Loucy (cell line): ENCODE data around the gene CPVL.

Experiments used
- H2AFZ ChIP-seq: fragments of 200-600 bp; sonication (generic); 2 replicates; pipeline ENCODE4 v1.6.0; 2016; ENCODE audit warnings: antibody characterized with exemption, mild to moderate bottlenecking, low read length, moderate library complexity
- H3F3A ChIP-seq: fragments of 200-600 bp; 2 replicates; pipeline ENCODE4 v1.6.0; 2016; ENCODE audit warnings: antibody characterized with exemption, low read depth, mild to moderate bottlenecking
- H3K27me3 ChIP-seq: fragments of 200-600 bp; sonication (generic); 2 replicates; pipeline ENCODE4 v1.6.1; 2014; ENCODE audit warnings: low read length, mild to moderate bottlenecking; ENCODE audit not compliant: insufficient read depth, poor library complexity, severe bottlenecking
- H3K36me3 ChIP-seq: fragments of 200-600 bp; sonication (generic); 2 replicates; pipeline ENCODE4 v1.6.1; 2016; ENCODE audit warnings: low read length; ENCODE audit not compliant: insufficient read depth
- H3K4me1 ChIP-seq: fragments of 200-600 bp; sonication (generic); 2 replicates; pipeline ENCODE4 v1.5.1; 2014; ENCODE audit warnings: low read length, mild to moderate bottlenecking; ENCODE audit not compliant: insufficient read depth, poor library complexity, severe bottlenecking
- H3K4me2 ChIP-seq: fragments of 200-600 bp; sonication (generic); 2 replicates; pipeline ENCODE4 v1.6.0; 2014; ENCODE audit warnings: antibody characterized with exemption, low read length, low read depth, mild to moderate bottlenecking; ENCODE audit not compliant: poor library complexity, severe bottlenecking
- H3K4me3 ChIP-seq: fragments of 200-600 bp; sonication (generic); 2 replicates; pipeline ENCODE4 v1.5.1; 2014; ENCODE audit warnings: low read length, mild to moderate bottlenecking, mixed read lengths; ENCODE audit not compliant: poor library complexity, severe bottlenecking
- H3K79me2 ChIP-seq: fragments of 200-600 bp; sonication (generic); 2 replicates; pipeline ENCODE4 v1.6.1; 2014; ENCODE audit warnings: low read length; ENCODE audit not compliant: insufficient read depth
- H3K9ac ChIP-seq: fragments of 200-600 bp; sonication (generic); 2 replicates; pipeline ENCODE4 v1.6.0; 2014; ENCODE audit warnings: mild to moderate bottlenecking, low read depth, low read length, moderate library complexity; ENCODE audit not compliant: poor library complexity, severe bottlenecking
- H3K9me2 ChIP-seq: fragments of 200-600 bp; sonication (generic); replicated peaks from 2 replicates; pipeline ENCODE4 v1.6.1; 2016; ENCODE audit warnings: low read depth, low read length, mixed read lengths
- H3K9me3 ChIP-seq: fragments of 200-600 bp; sonication (generic); 2 replicates; pipeline ENCODE4 v1.6.1; 2014; ENCODE audit warnings: mild to moderate bottlenecking, antibody characterized with exemption, low read length, low read depth; ENCODE audit not compliant: insufficient read depth
- H4K20me1 ChIP-seq: fragments of 200-600 bp; sonication (generic); 2 replicates; pipeline ENCODE4 v1.6.0; 2014; ENCODE audit warnings: antibody characterized with exemption, low read length, mild to moderate bottlenecking; ENCODE audit not compliant: insufficient read depth, poor library complexity, severe bottlenecking
- EZH2phosphoT487 ChIP-seq: fragments of 200-600 bp; IDR thresholded peaks from 2 replicates; pipeline ENCODE4 v1.6.1; 2018; ENCODE audit warnings: antibody characterized with exemption, mild to moderate bottlenecking, moderate library complexity, borderline replicate concordance
- TF ChIP-seq, protein P1 (sequence below): fragments of 200-600 bp; sonication (generic); conservative IDR thresholded peaks from 2 replicates; pipeline ENCODE4 v1.5.1; 2014; ENCODE audit warnings: mild to moderate bottlenecking, antibody characterized with exemption, low read length

CPVL gene

DNA sequence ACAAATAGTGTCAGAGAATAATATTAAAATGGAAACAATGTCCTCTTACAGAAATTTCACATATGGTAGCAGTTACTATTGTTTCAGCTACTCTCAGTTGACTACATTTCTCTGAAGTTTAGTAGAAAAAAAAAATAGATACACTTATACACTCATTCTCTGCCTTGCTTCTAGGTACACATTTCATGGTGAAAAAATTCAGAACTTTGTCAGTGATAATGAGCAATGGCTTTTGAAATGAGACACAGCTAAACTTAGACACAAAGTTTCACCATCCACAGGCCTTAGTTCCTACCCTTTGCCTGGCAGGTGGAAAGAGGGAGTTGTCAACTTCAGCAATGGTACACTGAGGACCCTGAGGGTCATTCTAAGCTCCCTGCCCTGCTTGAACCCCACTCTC lies 69.2 kb downstream of the CPVL start:
- H3K79me2 ChIP-seq = no peaks in the 10 kb centered on the region
- H3K9me2 ChIP-seq = no peaks in the 10 kb centered on the region
- no peaks in the 10 kb centered on the region for H3K27me3 ChIP-seq
- H3K4me2 ChIP-seq = no peak overlapping the region
- no peaks in the 10 kb centered on the region for H3K9me3 ChIP-seq
- H3K9ac ChIP-seq = no peak overlapping the region
- no peak overlapping the region for H3K4me3 ChIP-seq
- H3F3A ChIP-seq = no peaks in the 10 kb centered on the region
- no peaks in the 10 kb centered on the region for H3K4me1 ChIP-seq
- no peak overlapping the region for H2AFZ ChIP-seq
- no peak for TF ChIP-seq EZH2phosphoT487
- TF ChIP-seq, protein P1, sequence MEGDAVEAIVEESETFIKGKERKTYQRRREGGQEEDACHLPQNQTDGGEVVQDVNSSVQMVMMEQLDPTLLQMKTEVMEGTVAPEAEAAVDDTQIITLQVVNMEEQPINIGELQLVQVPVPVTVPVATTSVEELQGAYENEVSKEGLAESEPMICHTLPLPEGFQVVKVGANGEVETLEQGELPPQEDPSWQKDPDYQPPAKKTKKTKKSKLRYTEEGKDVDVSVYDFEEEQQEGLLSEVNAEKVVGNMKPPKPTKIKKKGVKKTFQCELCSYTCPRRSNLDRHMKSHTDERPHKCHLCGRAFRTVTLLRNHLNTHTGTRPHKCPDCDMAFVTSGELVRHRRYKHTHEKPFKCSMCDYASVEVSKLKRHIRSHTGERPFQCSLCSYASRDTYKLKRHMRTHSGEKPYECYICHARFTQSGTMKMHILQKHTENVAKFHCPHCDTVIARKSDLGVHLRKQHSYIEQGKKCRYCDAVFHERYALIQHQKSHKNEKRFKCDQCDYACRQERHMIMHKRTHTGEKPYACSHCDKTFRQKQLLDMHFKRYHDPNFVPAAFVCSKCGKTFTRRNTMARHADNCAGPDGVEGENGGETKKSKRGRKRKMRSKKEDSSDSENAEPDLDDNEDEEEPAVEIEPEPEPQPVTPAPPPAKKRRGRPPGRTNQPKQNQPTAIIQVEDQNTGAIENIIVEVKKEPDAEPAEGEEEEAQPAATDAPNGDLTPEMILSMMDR = no peak
- no peaks in the 10 kb centered on the region for H3K36me3 ChIP-seq
- no peaks in the 10 kb centered on the region for H4K20me1 ChIP-seq

DNA sequence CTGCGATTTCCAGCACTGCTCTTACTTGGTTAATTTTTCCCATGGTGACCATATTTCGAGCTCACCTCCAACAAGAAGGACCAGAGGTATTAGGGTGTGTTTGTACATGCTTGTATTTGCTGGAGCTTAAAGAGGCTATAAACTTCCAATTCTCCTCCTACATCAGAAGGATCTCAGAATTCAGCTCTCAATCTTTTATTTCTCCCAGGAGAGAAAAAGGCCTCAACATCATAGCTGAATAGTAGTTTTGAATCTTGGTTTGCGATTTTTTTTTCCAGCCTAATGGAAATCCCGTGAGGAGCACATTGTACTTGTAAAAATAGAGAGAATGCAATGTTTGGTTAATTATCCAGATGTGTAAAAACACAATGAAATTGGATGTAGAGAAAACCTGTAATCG lies 69.7 kb downstream of the CPVL start:
- no peak for TF ChIP-seq EZH2phosphoT487
- TF ChIP-seq, protein P1 = no peak
- H3K36me3 ChIP-seq = no peaks in the 10 kb centered on the region
- no peaks in the 10 kb centered on the region for H3K9me3 ChIP-seq
- H3K4me2 ChIP-seq = no peak overlapping the region
- H3K4me1 ChIP-seq = no peaks in the 10 kb centered on the region
- H3F3A ChIP-seq = no peaks in the 10 kb centered on the region
- H3K79me2 ChIP-seq = no peaks in the 10 kb centered on the region
- H3K9ac ChIP-seq = no peak overlapping the region
- H3K4me3 ChIP-seq = no peak overlapping the region
- H4K20me1 ChIP-seq = no peaks in the 10 kb centered on the region
- H3K27me3 ChIP-seq = no peaks in the 10 kb centered on the region
- H3K9me2 ChIP-seq = no peaks in the 10 kb centered on the region
- no peak overlapping the region for H2AFZ ChIP-seq

DNA sequence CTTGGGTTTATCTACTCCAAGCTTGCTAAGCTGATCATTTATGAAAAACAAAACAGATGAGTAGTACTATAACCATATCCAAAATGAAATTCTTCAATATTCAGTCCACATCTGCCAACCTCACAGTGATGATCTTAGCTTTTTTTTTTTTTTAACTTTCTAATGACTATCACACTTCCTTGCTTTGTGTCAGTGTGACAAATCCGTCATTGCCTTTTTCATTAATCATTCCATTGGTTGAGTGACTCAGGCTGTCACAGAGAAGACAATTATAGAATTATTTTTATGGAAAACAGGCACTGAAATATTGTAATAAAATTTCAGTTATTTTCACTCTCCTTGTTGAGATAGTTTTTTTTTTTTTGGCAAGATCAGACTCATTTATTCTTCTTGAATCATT lies 70.7 kb downstream of the CPVL start:
- no peak for TF ChIP-seq EZH2phosphoT487
- TF ChIP-seq, protein P1 = no peak
- Histone ChIP-seq H3K4me2 (no peak overlapping the region), H3K36me3 (no peaks in the 10 kb centered on the region), H3K9ac (no peak overlapping the region), H3K27me3 (no peaks in the 10 kb centered on the region), H3K79me2 (no peaks in the 10 kb centered on the region), H3F3A (no peaks in the 10 kb centered on the region), H3K9me3 (no peaks in the 10 kb centered on the region), H2AFZ (no peak overlapping the region), H3K4me3 (no peak overlapping the region), H3K4me1 (peaks cover 9% of the 10 kb centered on the region), H3K9me2 (no peaks in the 10 kb centered on the region), H4K20me1 (no peaks in the 10 kb centered on the region)
